Stimulated activated CD8-positive, alpha-beta memory T cell treated with anti-CD3 and anti-CD28 coated beads, Interleukin-4, amount 100 ng/mL, for 24 hours (primary cell): ENCODE measurements around the gene TSHZ1.

Source experiments
- DNase-seq: peaks from one replicate; pipeline ENCODE4 v3.0.0-alpha.2; 2020; ENCODE audit warnings: low read depth

Gene TSHZ1

DNA sequence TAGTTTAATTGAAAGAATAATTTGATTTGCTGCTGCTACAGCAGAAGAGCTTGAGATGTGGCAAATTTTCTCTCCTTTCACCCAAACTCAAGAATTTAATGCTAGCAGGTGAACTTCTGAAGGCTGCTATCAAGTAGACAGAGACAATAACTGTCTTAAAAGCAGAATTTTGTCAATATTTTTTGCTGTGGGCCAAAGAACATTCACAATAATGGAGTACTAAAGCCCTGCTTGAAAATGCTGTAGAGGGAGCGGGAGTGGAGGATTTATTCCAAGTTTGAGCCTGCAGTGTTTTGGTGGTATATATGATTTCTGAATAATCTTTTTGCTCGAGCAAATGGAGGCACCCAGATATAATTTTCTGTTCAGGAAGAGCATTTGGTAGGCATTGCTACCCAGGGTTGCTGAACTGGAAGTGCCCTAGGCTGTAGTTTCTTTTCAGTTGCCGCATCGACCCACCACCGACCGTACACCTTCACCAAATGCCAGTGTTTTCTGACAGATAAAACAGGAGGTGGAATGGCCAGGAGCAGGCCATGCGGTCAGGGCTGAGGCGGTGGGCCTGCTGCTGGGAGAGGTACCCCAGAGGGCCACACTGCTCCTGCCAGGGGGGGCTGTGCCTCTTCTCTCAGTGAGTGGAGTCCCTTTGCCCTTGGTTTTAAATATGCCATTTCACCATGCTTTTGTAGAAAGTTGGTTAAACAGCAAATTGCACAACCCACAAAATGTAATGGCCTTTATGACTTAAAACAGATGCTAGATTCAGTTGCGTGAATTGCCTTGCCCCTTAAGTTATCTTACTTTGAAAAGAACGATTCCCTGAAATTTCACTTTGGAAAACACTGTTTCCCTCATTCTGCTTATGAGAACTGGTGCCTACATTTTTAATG lies 36.4 kb downstream of the TSHZ1 start:
- DNase-seq = no peak

DNA sequence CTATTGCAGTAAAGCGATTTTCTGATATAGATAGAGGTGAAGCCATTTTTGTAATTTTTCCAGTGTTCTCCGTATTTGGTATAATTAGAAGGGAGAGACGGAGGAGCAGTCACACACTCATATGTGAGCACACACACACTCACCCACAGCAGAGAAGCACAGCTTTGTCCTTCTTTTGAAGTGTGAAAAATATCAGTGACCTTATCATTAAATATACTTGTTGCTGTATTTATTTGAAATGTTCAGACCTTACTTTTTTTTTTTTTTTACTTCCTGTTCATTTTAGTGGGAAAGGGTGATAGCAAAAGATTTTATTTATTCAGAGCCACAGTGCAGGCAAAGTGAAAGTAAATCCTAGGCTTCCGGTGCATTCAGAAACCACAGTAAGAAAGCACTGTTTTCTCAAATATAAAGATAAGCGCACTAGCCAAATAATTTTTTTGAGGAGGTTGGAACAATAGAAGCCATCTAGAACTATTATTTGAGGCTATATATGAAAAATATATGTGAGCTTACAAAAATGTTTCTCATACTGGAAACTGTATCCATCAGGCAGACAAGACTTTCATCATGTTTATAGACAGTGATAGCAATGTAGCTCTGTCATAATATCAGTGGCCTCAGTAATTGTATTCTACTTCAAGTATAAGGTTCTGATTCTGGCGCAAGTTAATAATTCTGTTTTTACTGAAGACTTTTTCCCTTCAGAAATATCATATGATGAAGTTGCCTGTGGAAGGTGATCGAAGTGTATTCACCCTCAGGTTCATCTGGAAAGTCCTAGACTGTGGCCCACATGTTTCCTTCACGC lies 37.2 kb downstream of the TSHZ1 start:
- no peak for DNase-seq

DNA sequence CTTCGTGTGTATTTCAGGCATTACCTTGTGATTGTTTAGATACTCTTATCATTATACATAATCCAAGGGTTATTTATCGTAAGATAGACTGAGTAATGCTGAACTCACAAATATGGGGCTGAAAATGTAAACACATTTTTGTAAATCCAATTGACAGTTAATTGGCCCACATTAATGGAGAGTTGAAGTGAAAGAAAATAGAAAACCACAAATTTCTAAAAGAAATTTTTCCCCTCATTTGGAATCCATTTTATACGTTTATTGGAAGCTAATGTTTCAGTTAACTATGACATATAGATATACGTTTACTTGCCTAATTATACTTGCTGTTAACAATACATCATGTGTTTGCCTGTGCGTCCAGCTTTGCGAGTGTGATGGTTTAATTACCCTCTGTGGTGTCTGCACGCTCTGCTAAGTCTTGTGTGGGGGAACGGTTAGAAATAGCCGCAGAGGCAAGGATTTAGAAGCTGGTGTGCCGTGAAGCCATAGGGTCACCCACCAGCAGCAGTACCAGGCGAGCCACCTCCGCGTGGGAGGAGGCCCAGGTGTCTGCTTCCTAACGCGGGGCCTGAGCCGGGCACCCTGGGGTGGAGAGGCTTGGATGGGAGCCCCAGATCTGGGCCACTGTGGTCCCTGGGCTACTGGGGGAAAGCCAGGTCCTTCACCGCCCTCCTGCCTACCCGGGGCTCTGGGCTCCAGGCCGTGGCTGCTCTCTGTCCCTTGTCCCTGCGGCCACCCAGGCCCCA lies 38.0 kb downstream of the TSHZ1 start:
- DNase-seq = no peak

DNA sequence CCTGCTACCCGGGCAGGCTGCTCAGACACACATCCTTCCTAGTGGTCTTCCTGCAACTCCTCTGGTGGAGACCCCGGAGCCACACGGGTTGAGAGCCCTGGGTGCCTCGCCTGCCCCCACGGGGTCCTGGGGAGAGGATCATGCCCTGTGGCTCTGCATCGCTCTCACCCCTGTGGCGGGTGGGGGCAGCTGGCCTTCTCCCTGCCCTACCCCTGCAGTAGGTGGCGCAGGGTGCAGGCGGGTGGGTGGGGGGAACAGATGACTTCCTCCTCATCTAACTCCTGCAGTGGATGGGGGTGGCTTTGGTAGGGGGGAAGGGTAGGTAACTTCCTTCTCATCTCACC lies 38.5 kb downstream of the TSHZ1 start:
- DNase-seq = no peak

DNA sequence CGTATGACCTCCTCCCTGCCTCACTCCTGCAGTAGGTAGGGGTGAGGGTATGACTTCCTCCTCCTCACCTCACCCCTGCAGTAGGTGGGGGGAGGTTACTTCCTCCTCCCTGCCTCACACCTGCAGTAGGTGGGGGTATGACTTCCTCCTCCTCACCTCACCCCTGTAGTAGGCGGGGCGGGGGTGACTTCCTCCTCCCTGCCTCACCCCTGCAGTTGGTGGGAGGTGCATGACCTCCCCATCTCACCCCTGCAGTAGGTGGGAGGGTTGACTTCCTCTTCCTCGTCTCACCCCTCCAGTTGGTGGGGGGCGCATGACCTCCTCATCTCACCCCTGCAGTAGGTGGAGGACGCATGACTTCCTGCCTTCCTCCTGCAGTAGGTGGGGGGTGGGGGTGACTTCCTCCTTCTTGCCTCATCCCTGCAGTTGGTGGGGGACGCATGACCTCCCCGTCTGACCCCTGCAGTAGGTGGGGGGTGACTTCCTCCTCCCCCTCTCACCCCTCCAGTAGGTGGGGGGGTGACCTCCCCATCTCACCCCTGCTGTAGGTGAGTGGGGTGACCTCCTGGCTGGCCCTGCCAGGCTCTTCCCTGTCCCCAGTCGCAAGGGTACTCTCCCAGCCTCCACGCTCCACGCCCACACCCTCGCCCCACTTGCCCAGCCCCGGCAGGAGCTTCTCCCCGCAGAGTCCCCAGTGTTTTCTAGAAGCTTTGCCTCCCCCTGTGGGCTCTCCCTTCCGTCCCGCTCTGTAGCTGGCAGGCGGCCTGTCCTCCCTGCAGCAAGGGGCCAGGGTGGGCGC lies 39.3 kb downstream of the TSHZ1 start:
- no peak for DNase-seq

DNA sequence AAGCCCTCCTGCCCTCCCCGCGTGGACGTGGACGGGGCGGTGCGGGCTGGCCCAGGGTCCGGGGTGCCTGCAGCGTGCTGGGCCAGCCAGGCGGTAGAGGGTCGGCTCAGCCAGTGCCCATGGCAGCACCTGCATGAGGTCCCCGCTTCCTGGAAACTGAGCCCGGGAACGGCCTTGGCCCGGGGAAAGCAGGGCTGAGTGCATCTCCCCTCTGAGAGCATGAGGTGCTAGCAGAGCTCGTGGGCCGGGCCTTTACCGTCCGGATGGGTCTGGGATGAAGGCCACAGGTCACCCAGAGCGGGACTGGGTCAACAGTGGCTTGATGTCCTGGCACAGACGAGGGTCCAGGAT lies 39.8 kb downstream of the TSHZ1 start:
- no peak for DNase-seq

DNA sequence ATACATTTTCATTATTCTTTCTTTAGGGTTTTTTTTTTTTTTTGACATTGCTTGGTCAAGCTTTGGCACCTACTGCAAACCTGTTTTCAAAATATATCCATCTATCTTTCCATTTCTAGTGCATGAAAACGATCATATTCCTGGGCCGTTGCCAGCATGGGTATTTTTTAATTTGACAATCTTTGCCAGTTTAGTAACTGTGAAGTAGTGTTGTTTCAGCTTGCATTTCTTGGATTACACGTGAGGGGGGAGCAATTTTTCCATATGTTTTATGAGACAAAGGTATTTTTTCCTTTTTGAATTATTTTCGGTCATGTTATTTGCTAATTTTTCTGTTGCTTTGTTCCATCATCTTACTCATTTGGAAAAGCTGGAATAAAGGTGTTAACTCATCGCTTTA lies 40.9 kb downstream of the TSHZ1 start:
- no peak for DNase-seq

DNA sequence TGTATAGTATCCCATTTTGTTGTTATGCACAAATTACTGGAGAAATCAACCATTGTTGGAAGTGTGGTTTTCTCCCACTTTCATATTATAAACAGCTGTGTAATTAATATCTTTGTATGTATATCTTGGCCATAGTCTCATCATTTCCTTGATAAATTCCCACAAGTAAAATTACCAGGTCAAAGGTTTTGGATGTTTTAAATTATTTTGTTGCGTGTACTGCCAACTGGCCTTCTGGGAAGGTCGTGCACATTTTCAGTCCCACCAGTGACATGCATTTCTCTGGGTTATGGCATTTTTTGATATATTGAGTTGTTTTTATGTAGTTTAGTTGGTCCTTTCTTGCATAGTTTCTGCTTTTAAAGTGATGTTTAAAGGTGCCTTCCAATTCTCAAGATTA lies 41.5 kb downstream of the TSHZ1 start:
- no peak for DNase-seq

DNA sequence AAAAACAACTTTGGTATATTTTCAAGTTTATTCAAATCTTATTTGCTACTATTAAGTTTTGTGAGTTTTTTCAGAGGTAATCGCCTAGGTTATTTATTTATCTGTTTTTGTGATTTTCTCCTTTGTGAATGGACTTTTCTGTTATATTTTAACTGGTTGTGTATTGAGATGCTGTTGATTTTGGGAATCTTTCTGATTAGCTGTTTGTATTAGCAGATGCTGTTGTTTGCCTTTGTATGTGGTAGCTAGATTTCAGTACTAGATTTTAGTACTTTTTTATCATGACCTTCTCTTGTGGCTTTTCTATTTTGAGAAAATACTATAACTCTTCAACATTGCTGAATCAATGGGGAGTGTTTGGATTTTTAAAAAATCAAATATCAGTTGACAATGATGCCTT lies 42.4 kb downstream of the TSHZ1 start:
- no peak for DNase-seq

DNA sequence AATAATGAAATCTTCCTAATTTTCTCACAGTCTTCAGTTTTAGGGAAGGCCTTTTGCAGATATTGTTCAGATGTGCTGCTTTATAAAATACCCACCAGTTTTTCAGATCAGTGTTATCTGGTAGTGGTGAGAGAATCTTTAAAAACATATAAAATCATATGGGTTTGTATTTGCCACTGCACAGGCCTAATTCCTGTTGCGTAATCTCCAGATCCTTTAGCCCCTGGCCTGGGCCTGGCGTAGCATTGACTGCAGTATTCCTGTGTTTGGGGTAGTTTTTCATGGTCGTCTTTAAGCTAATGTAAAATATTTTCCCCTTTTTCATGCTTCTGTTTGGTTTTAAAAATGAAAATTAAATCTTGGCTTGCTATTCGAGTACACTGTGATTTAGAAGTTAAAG lies 43.2 kb downstream of the TSHZ1 start:
- no peak for DNase-seq

DNA sequence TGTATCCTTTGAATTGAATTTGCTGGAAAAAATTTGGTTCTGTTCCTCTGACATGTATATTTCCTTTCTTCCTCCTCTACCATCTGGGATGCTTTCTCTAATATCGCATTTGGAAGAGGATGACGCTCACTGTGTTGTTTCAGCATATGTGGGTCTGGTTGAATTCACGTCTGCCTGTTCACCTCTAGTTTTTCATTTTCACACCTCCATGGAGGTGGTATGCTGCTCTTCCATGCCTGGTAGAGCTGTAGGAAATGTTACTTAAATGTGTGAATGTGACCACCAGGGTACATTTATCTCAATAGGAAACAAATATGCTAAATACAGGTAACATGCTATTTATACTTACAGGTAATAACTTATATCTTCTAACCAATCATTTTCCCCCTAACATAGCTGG lies 44.5 kb downstream of the TSHZ1 start:
- DNase-seq = no peak

DNA sequence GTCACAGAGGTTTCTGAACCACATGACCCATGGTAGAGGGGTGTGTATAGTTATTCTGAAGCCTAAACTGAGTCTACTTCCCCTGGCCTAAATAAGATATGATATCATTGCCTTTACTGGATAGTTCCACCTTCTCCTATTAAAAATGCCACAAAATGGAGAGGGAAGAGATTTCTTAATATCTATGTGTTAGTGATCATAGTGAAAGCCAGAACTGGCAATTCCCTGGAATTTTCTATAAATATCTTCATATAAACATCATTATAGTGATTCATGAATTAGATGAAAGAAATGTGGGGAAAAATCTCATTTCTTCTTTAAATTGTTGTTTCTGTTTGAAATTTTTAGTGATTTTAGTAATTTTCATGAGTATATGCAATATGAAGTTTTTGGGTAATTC lies 45.8 kb downstream of the TSHZ1 start:
- DNase-seq = no peak

DNA sequence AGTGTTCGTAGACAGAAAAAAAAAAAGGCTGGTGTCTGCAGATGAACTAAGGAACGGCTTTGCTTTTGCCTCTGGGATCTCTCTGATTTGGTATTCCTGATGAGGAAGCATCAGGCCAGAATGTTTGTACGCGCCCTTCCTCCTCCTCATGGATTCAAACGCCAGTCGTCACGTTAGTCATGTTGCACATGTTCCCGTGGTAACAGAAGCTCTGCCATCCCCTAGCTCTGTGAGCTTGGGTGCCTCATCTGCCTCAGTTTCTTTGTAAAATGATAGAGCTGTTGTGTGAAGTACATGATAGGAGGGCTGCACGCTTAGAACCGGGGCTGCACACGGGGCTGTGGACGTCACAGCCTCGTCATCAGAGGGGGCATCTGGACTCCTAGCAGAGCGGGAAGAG lies 47.0 kb downstream of the TSHZ1 start:
- DNase-seq = no peak

DNA sequence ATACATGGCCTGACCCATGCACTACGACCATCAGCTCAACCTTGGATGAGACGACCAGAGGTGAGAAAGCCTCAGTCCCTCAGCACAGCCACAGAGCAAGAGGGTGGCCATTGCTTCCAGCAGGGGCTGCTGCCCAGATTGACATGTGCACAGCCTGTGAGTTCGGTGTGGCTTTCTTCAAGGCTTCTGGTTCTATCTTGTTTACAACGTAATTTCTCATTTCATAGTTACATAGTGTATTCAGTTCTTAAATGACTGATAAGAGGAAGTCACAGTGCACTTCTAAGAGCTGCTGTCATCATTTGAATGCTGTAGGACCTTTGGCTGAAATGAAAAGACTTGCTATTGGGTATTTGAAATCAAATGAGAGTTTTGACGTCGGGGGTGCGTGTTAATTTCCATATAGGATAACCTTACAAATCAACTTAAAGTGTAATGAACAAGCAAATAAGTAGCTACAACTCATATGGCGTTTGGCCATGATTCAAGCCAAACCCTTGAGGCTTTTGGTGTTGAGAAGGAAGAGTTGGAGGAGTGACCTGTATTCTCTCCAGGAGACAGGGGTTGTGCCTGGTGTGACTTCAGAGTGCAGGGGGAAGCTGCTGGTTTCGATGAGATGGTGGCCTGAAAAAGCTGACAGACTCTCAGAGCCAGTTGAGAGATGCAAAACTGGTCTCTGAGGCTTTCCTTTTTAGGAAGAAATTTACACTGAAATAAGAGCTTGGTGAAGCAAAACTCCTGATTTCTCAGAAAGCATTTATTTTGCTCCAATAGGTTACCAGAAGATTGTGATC lies 51.0 kb downstream of the TSHZ1 start:
- no peak for DNase-seq

DNA sequence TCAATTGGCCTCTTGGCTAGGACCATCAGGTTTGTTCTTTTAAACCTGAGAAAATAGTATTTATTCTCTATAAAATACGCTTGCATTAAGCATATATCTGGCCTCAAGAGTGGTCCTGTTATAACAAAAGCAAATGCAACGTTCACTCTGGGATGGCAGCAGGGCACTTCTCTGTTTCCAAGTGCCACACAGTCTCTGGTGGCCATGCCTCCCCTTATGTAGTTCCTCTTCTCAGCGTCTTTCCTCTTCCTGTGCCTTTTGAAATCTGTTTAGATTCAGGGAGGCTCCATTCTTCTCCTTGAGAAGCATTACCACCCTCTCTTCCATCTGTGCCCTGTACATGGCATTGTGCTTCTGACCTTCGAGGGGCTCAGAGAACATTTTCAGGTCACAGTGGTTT lies 51.9 kb downstream of the TSHZ1 start:
- no peak for DNase-seq

DNA sequence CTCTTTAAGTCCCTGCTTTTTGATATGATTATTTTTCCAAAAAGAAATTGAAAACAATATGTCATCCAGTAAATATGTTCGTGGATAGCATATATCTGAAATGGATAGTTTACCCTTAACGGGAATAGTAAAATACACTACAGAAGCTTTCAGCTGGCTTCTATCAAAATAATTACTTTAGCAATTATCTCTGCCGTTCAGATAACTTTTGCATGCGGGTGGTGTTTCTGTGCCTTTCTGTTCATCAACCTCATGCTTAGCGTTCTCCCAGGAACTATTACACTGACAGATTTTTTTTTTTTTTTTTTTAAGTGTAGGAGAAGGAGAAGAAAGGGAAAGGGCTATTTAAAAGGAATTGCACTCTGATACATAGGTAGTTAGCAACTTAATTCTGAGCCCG lies 53.6 kb downstream of the TSHZ1 start:
- DNase-seq = no peak

DNA sequence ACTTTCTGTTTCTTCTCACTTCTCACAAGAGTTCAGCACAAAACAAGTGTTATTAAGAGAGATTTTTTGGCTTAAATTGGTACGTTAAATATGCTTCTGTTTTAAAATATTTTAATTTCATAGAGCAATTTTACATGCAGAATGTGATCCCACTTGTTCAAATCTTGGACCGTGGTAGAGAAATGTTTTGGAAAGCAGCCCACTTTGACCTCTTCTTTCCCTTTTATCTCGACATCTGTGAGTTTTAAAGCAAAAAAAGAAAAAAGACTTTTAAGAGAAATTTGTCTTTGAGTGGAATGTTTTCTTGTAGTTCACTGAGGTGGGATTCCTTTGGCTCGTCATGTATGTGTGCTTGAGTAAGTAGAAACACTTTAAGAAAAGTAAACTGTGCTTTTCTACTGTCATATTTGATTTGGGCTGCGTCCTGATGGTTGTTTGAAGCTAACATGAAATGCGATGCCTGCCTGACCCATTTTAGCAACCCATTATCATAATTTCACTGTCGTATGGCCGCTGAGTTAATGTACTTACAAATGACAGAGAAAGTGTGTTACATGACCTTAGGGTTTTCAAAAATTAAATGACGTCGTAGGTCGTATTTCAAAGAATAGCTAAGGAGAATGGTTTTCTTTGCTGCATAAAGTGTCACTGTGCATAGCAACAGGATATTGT lies 54.5 kb downstream of the TSHZ1 start:
- no peak for DNase-seq

DNA sequence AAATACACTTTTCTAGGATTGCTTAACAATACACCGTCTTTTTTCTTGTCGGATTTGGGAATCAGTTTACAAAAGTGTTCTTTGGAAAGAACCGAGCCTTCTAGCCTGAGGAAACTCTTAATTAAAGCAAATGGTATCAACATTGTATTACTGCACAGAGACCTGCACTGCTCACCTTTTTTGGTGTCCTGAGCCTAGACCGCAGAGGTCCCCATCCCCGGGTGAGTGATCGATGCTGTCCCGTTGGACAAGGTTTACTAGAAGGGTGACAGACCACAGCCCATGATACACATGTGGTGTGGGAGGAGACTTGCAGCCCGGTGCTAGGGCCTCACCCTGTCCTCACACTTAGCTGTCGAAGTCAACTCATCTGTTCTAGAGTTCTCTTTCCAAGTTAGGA lies 55.3 kb downstream of the TSHZ1 start:
- DNase-seq = no peak

DNA sequence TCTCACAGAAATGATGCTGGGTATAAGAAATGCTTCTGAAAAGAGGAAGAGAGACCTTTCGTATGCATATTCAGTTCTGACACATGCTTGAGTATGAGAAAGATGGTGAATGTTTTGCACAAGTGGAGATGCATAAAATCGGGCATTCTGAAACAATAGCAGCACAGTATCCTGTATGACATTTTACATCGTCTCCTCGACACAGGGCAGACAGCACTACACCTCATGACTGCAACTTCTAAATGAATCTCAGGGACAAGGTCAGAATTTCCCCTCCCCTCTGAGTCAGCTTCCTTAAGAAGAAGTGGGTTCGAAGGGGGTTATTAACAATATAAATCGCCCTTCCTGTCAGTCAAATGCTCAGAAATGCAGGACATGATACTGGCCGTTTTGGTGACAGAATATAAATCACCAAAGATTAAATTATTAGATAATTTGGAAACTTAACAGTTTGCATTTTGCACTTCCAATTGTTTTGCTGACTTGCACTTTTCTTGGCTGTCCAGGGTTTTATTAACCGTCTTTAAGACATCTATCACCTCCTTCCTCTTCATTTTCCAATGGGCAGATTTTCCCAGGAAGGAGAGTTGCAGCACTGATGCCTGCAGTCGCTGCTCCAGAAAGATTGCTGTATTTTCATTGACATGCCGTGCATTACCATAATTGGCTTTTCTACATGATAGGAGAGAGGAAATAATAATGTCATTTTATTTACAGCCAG lies 57.2 kb downstream of the TSHZ1 start:
- no peak for DNase-seq

DNA sequence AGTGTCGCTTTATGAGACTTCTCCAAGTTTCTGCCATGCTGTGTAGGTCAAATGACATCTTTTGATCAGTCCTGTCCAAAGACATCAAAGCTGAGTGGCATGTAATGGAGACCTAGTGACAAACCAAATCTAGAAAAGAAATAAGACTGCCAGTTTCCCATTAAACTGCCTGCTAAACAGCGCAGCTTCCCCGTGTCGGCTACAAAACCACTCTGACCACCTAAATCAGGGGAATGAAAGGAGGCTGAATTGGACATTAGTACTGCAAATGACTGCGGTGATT lies 57.7 kb downstream of the TSHZ1 start:
- no peak for DNase-seq
